ENCODE results near the gene PSD2.
"Not testable (repeated sequence)": the region's sequence is repeated elsewhere in the genome, so short reads cannot be mapped to it uniquely, and the experiment has no call there.

The PSD2 gene

GRCh38 chr5:139792218-139792617, 3.4 kb upstream of the PSD2 start:
- DNase-seq (ENCODE audit: low read depth), result no peak
- no peak overlapping the region for H3K4me3 ChIP-seq (ENCODE audit: low read depth, low read length)
- TF ChIP-seq CTCF (IDR thresholded peaks at IDR 0.05; ENCODE audit: control insufficient read depth, extremely low read depth, insufficient read depth), result no peak

- not testable (repeated sequence) for H3K4me3 ChIP-seq (ENCODE audit: low read depth, low read length); DNase-seq (ENCODE audit: low read depth)
Measured at GRCh38 chr5:139792655-139793054, 3.0 kb upstream of the PSD2 start.

- TF ChIP-seq CTCF (IDR thresholded peaks at IDR 0.05; ENCODE audit: control insufficient read depth, extremely low read depth, insufficient read depth), result no peak
- DNase-seq (ENCODE audit: low read depth), result no peak
- H3K4me3 ChIP-seq (ENCODE audit: low read depth, low read length), result no peak overlapping the region
Measured at GRCh38 chr5:139794067-139794846, 1.4 kb upstream of the PSD2 start.

GRCh38 chr5:139796061-139796806, 626 bp downstream of the PSD2 start:
- TF ChIP-seq CTCF (IDR thresholded peaks at IDR 0.05; ENCODE audit: control insufficient read depth, extremely low read depth, insufficient read depth), result no peak
- no peak for DNase-seq (ENCODE audit: low read depth)
- no peak overlapping the region for H3K4me3 ChIP-seq (ENCODE audit: low read depth, low read length)

GRCh38 chr5:139797335-139797734, 1.7 kb downstream of the PSD2 start:
- no peak for TF ChIP-seq CTCF (IDR thresholded peaks at IDR 0.05; ENCODE audit: control insufficient read depth, extremely low read depth, insufficient read depth)
- no peak for DNase-seq (ENCODE audit: low read depth)

GRCh38 chr5:139797856-139798510, 2.4 kb downstream of the PSD2 start:
- H3K4me3 ChIP-seq (ENCODE audit: low read depth, low read length), result no peak overlapping the region
- DNase-seq (ENCODE audit: low read depth), result no peak
- no peak for TF ChIP-seq CTCF (IDR thresholded peaks at IDR 0.05; ENCODE audit: control insufficient read depth, extremely low read depth, insufficient read depth)

More at GRCh38 chr5:139797335-139797734, 1.7 kb downstream of the PSD2 start:
- H3K4me3 ChIP-seq (ENCODE audit: low read depth, low read length), result no peak overlapping the region

- H3K4me3 ChIP-seq (ENCODE audit: low read depth, low read length), result no peak overlapping the region
- DNase-seq (ENCODE audit: low read depth), result no peak
- TF ChIP-seq CTCF (IDR thresholded peaks at IDR 0.05; ENCODE audit: control insufficient read depth, extremely low read depth, insufficient read depth), result no peak
Measured at GRCh38 chr5:139798883-139799282, 3.3 kb downstream of the PSD2 start.

Data from LNCaP clone FGC (cell line).